ENCODE measurements around the gene CCDC83. TPM values are rescaled to one million over a fixed set of nuclear protein-coding genes. Genes with fewer than 3 reads are reported as not detected.

The CCDC83 gene
- total and polyA plus RNA-seq, 2 experiments from 2014 or later, result not detected

GRCh38 chr11:85941380-85941973 is 86.3 kb downstream of the CCDC83 start:
- Mint-ChIP-seq H3K4me3 (no peak overlapping the region), H3K36me3 (ENCODE audit: low read depth) (peaks cover 9% of the 10 kb centered on the region; the same call in 2 of the 3 replicates), H3K9me3 (peaks cover 22% of the 10 kb centered on the region), H3K27me3 (ENCODE audit: insufficient read depth, low read depth, poor library complexity) (peaks cover 5% of the 10 kb centered on the region), H3K4me1 (no peaks in the 10 kb centered on the region), H3K27ac (no peak overlapping the region)
- no peaks in the 10 kb centered on the region for H3F3A ChIP-seq (replicated peaks; ENCODE audit: low read depth)
- no peak overlapping the region for H3K4me2 ChIP-seq
- no peak overlapping the region for H2AFZ ChIP-seq
- H3K27ac ChIP-seq (ENCODE audit: low read depth), result no peak overlapping the region
- H4K20me1 ChIP-seq (replicated peaks; ENCODE audit: insufficient read depth), result no peaks in the 10 kb centered on the region
- no peak overlapping the region for H3K4me3 ChIP-seq
- ATAC-seq, result peak; percentile 95
- no peaks in the 10 kb centered on the region for H3K27me3 ChIP-seq (ENCODE audit: insufficient read depth)
- no peak for TF ChIP-seq ETS1 (IDR thresholded peaks at IDR 0.05)
- TF ChIP-seq, protein P1, sequence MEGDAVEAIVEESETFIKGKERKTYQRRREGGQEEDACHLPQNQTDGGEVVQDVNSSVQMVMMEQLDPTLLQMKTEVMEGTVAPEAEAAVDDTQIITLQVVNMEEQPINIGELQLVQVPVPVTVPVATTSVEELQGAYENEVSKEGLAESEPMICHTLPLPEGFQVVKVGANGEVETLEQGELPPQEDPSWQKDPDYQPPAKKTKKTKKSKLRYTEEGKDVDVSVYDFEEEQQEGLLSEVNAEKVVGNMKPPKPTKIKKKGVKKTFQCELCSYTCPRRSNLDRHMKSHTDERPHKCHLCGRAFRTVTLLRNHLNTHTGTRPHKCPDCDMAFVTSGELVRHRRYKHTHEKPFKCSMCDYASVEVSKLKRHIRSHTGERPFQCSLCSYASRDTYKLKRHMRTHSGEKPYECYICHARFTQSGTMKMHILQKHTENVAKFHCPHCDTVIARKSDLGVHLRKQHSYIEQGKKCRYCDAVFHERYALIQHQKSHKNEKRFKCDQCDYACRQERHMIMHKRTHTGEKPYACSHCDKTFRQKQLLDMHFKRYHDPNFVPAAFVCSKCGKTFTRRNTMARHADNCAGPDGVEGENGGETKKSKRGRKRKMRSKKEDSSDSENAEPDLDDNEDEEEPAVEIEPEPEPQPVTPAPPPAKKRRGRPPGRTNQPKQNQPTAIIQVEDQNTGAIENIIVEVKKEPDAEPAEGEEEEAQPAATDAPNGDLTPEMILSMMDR (conservative IDR thresholded peaks at IDR 0.05; ENCODE audit: low read depth in 2 of 2), result peak; percentile 78 to 88
- no peaks in the 10 kb centered on the region for H3K79me2 ChIP-seq (replicated peaks; ENCODE audit: insufficient read depth)
- H3K9me2 ChIP-seq (ENCODE audit: insufficient read depth), result no peaks in the 10 kb centered on the region; the same call in 1 of the 2 replicates
- peak; percentile 77 for DNase-seq (ENCODE audit: low spot score)
- H3K36me3 ChIP-seq (ENCODE audit: insufficient read depth), result no peaks in the 10 kb centered on the region
- H3K4me1 ChIP-seq (ENCODE audit: insufficient read depth), result no peaks in the 10 kb centered on the region

GRCh38 chr11:85945296-85945695 is 90.1 kb downstream of the CCDC83 start:
- 0 out of 3 replicates have a peak, but pooled peaks cover 3% of the 10 kb centered on the region for H3K36me3 Mint-ChIP-seq (ENCODE audit: low read depth)
- H3K27me3 ChIP-seq (ENCODE audit: insufficient read depth), result no peaks in the 10 kb centered on the region
- H3K36me3 ChIP-seq (ENCODE audit: insufficient read depth), result no peaks in the 10 kb centered on the region
- H3K27ac Mint-ChIP-seq, result no peak overlapping the region
- DNase-seq (ENCODE audit: low spot score) (no peak), ATAC-seq (no peak)
- H3K79me2 ChIP-seq (replicated peaks; ENCODE audit: insufficient read depth), result no peaks in the 10 kb centered on the region
- H3K4me3 Mint-ChIP-seq, result no peak overlapping the region
- H3K9me2 ChIP-seq (ENCODE audit: insufficient read depth), result no peaks in the 10 kb centered on the region
- H3K27ac ChIP-seq (ENCODE audit: low read depth), result no peak overlapping the region
- TF ChIP-seq, protein P1 (conservative IDR thresholded peaks at IDR 0.05; ENCODE audit: low read depth in 2 of 2), result no peak
- TF ChIP-seq NANOG (IDR thresholded peaks at IDR 0.05; ENCODE audit: borderline replicate concordance) (no peak), EZH2phosphoT487 (IDR thresholded peaks at IDR 0.05; ENCODE audit: unreplicated experiment) (no peak), POLR2AphosphoS5 (IDR thresholded peaks at IDR 0.05; ENCODE audit: low read depth) (no peak), ZNF331 (CRISPR knock-in tag; IDR thresholded peaks at IDR 0.05; ENCODE audit: low read depth) (no peak), ZNF114 (CRISPR knock-in tag; IDR thresholded peaks at IDR 0.05) (no peak), STAT1 (IDR thresholded peaks at IDR 0.05; ENCODE audit: unreplicated experiment) (no peak), ETS1 (IDR thresholded peaks at IDR 0.05) (no peak), CREB1 (CRISPR knock-in tag; IDR thresholded peaks at IDR 0.05; ENCODE audit: low read depth) (no peak)
- H3K4me3 ChIP-seq, result no peak overlapping the region
- H2AFZ ChIP-seq, result no peak overlapping the region
- no peak overlapping the region for H3K4me2 ChIP-seq
- no peaks in the 10 kb centered on the region for H3K4me1 Mint-ChIP-seq
- H3K9me3 Mint-ChIP-seq, result peaks cover 15% of the 10 kb centered on the region
- no peaks in the 10 kb centered on the region for H3K4me1 ChIP-seq (ENCODE audit: insufficient read depth)
- peaks cover 2% of the 10 kb centered on the region for H3K27me3 Mint-ChIP-seq (ENCODE audit: insufficient read depth, low read depth, poor library complexity)
- no peaks in the 10 kb centered on the region for H4K20me1 ChIP-seq (replicated peaks; ENCODE audit: insufficient read depth)
- no peaks in the 10 kb centered on the region for H3F3A ChIP-seq (replicated peaks; ENCODE audit: low read depth)
